Mucosa of descending colon (tissue), 3 donors: ENCODE results near the gene PDE1C. TPM values are rescaled to one million over a fixed set of nuclear protein-coding genes. Genes with fewer than 3 reads are reported as not detected.

Source experiments
- ATAC-seq: fragments of 200-7000 bp; cut with Tn5 transposase; one replicate; pipeline ENCODE4 v1.9.1; 2020; ENCODE audit warnings: mild to moderate bottlenecking, moderate library complexity
- DNase-seq, 3 donors: peaks; one replicate each; pipeline ENCODE4 v3.0.0-alpha.2; 2020
- H3K36me3 ChIP-seq: fragments of 200-600 bp; one replicate; pipeline ENCODE4 v1.8.0; 2021; ENCODE audit warnings: low read depth, mild to moderate bottlenecking
- H3K4me1 ChIP-seq: fragments of 200-600 bp; one replicate; pipeline ENCODE4 v1.8.0; 2021; ENCODE audit warnings: low read depth, mild to moderate bottlenecking
- H3K4me3 ChIP-seq: fragments of 200-600 bp; one replicate; pipeline ENCODE4 v1.8.0; 2021; ENCODE audit warnings: mild to moderate bottlenecking
- H3K9me3 ChIP-seq: fragments of 200-600 bp; one replicate; pipeline ENCODE4 v1.8.0; 2021; ENCODE audit warnings: mild to moderate bottlenecking
- CTCF ChIP-seq: fragments of 200-600 bp; IDR thresholded peaks from one replicate; pipeline ENCODE4 v1.8.0; 2022; ENCODE audit warnings: antibody characterized with exemption, mild to moderate bottlenecking
- intact Hi-C, 2 donors: fragments of 100-400 bp; cut with DNase I in 1 of 2; cut with micrococcal nuclease in 1 of 2; formaldehyde crosslinking; loops; one replicate each; pipeline versions ENCODE4 v1.11.0 to v1.11.1; 2022; cut with DNase I, micrococcal nuclease
- total RNA-seq, 3 donors: library from RNA; stranded (reverse); fragmentation: NEBNext Ultra II Directional in 2 of 3; extraction: Animal tissue kit (Norgen Biotek cat#: 25700) in 2 of 3; gene quantifications; one replicate each; pipeline versions ENCODE4 v1.2.1 to v1.2.4, GENCODE V29; 2021 to 2023
- donor health status: DM: no; HTN: no; CAD: no; lungs with moderate emphysema.
- donor health status: DM: no; HTN: no; CAD: no.
- donor health status: DM: no; HTN: yes; CAD: no.

The PDE1C gene
- total RNA-seq, 3 donors from 2014 or later = 2.5 to 4.8 (median 2.5) TPM

GRCh38 chr7:31782411-31782991, 287.7 kb downstream of the PDE1C start:
- intact Hi-C loops = no loop called here
- TF ChIP-seq CTCF = peak; percentile 55
- Histone ChIP-seq H3K36me3 (no peaks in the 10 kb centered on the region), H3K4me1 (no peaks in the 10 kb centered on the region), H3K9me3 (no peaks in the 10 kb centered on the region), H3K4me3 (no peak overlapping the region)
- peak; percentile 78 for ATAC-seq
- peak in 1 of 3 donors; percentile 12 for DNase-seq

GRCh38 chr7:31778296-31778695, 291.9 kb downstream of the PDE1C start:
- DNase-seq (no peak), ATAC-seq (no peak)
- no peaks in the 10 kb centered on the region for H3K9me3 ChIP-seq
- H3K4me1 ChIP-seq = no peaks in the 10 kb centered on the region
- TF ChIP-seq CTCF = no peak
- H3K36me3 ChIP-seq = no peaks in the 10 kb centered on the region
- intact Hi-C loops = no loop called here
- no peak overlapping the region for H3K4me3 ChIP-seq

GRCh38 chr7:31776616-31777015, 293.6 kb downstream of the PDE1C start:
- ATAC-seq = no peak
- Histone ChIP-seq H3K36me3 (no peaks in the 10 kb centered on the region), H3K4me3 (no peak overlapping the region), H3K4me1 (no peaks in the 10 kb centered on the region), H3K9me3 (no peaks in the 10 kb centered on the region)
- no peak for DNase-seq
- intact Hi-C loops = no loop called here
- TF ChIP-seq CTCF = no peak

GRCh38 chr7:31775556-31775955, 294.7 kb downstream of the PDE1C start:
- Histone ChIP-seq H3K4me3 (no peak overlapping the region), H3K36me3 (no peaks in the 10 kb centered on the region), H3K4me1 (no peaks in the 10 kb centered on the region), H3K9me3 (no peaks in the 10 kb centered on the region)
- no peak for ATAC-seq
- intact Hi-C loops = no loop called here
- no peak for TF ChIP-seq CTCF
- no peak for DNase-seq

- H3K4me1 ChIP-seq = no peaks in the 10 kb centered on the region
- no peaks in the 10 kb centered on the region for H3K36me3 ChIP-seq
- H3K4me3 ChIP-seq = no peak overlapping the region
- DNase-seq (no peak), ATAC-seq (no peak)
- intact Hi-C loops = no loop called here
- H3K9me3 ChIP-seq = no peaks in the 10 kb centered on the region
- TF ChIP-seq CTCF = no peak
Observed at GRCh38 chr7:31772211-31772610, 298.0 kb downstream of the PDE1C start.
